Right atrium auricular region (tissue), 2 donors: ENCODE results near the gene BTN1A1. TPM values are rescaled to one million over a fixed set of nuclear protein-coding genes. Genes with fewer than 3 reads are reported as not detected.
"Not testable (repeated sequence)": the region's sequence is repeated elsewhere in the genome, so short reads cannot be mapped to it uniquely, and the experiment has no call there.

Source experiments
- DNase-seq: peaks from one replicate; pipeline ENCODE4 v3.0.0-alpha.2; 2019; ENCODE audit warnings: low spot score
- H3K27ac ChIP-seq, 2 donors: fragments of 200-600 bp; sonication (generic); 1 replicate in 1 of 2; 2 replicates in 1 of 2; pipeline ENCODE4 v1.5.1; 2016 to 2019
- H3K27me3 ChIP-seq, 2 donors: fragments of 200-600 bp; sonication (generic); one replicate each; pipeline versions ENCODE4 v1.5.1 to v1.6.0; 2017 to 2019
- H3K36me3 ChIP-seq: fragments of 200-600 bp; sonication (generic); one replicate; pipeline ENCODE4 v1.5.1; 2016
- H3K4me1 ChIP-seq, 2 donors: fragments of 200-600 bp; sonication (generic); one replicate each; pipeline versions ENCODE4 v1.5.1 to v1.6.0; 2017 to 2019
- H3K4me3 ChIP-seq, 2 donors: fragments of 200-600 bp; sonication (generic); 1 replicate in 1 of 2; 2 replicates in 1 of 2; pipeline ENCODE4 v1.5.1; 2017 to 2019; ENCODE audit warnings: mild to moderate bottlenecking in 1 of 2, moderate library complexity in 1 of 2
- H3K9me3 ChIP-seq, 2 donors: fragments of 200-600 bp; sonication (generic); one replicate each; pipeline ENCODE4 v1.5.1; 2019
- total RNA-seq, 2 donors: library from RNA; depleted of rRNA; stranded (reverse); fragments of >200 nt; gene quantifications; one replicate each; pipeline ENCODE4 v1.1.0, GENCODE V29; 2016
- TF ChIP-seq, protein P1 (sequence below), 2 donors: fragments of 200-600 bp; sonication (generic); IDR thresholded peaks; one replicate each; pipeline ENCODE4 v1.5.1; 2019; ENCODE audit warnings: antibody characterized with exemption in 2 of 2

BTN1A1 gene
- total RNA-seq, 2 donors from 2014 or later: not detected

- TF ChIP-seq, protein P1, sequence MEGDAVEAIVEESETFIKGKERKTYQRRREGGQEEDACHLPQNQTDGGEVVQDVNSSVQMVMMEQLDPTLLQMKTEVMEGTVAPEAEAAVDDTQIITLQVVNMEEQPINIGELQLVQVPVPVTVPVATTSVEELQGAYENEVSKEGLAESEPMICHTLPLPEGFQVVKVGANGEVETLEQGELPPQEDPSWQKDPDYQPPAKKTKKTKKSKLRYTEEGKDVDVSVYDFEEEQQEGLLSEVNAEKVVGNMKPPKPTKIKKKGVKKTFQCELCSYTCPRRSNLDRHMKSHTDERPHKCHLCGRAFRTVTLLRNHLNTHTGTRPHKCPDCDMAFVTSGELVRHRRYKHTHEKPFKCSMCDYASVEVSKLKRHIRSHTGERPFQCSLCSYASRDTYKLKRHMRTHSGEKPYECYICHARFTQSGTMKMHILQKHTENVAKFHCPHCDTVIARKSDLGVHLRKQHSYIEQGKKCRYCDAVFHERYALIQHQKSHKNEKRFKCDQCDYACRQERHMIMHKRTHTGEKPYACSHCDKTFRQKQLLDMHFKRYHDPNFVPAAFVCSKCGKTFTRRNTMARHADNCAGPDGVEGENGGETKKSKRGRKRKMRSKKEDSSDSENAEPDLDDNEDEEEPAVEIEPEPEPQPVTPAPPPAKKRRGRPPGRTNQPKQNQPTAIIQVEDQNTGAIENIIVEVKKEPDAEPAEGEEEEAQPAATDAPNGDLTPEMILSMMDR (IDR thresholded peaks at IDR 0.05): no peak
- H3K4me3 ChIP-seq: peak overlapping the region; percentile 80 to 85
- peak overlapping the region; percentile 89 for H3K27ac ChIP-seq
- H3K36me3 ChIP-seq: no peaks in the 10 kb centered on the region
- peaks cover 0 to 31% of the 10 kb centered on the region in 2 donors for H3K4me1 ChIP-seq
- no peaks in the 10 kb centered on the region for H3K9me3 ChIP-seq
- H3K27me3 ChIP-seq: no peaks in the 10 kb centered on the region
- no peak for DNase-seq
These were observed 38.4 kb downstream of the BTN1A1 start for GRCh38 chr6:26538572-26538902.

DNA sequence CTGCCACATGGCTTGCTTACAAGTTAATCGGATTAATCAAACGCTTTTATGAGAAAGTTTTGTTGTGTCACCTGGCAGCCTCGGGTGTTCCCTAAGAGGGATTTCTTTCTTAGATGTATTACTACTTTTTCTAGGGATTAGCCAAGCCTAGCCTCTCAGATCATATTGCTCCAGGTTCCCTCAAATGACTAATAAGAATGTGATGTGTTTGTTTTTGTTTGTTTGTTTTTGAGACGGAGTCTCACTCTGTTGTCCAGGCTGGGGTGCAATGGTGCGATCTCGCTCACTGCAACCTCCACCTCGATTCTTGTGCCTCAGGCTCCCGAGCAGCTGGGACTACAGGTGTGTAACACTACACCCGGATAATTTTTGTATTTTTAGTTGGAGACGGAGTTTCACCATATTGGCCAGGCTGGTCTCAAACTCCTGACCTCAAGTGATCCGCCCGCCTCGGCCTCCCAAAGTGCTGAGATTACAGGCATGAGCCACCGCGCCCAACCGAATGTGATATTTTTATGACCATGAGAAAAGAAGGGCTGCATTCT lies 39.0 kb downstream of the BTN1A1 start:
- Histone ChIP-seq H3K27ac (peak overlapping the region; percentile 89), H3K4me3 (peak overlapping the region; percentile 80 to 85), H3K9me3 (no peaks in the 10 kb centered on the region), H3K36me3 (peaks cover 3% of the 10 kb centered on the region), H3K27me3 (no peaks in the 10 kb centered on the region), H3K4me1 (peaks cover 0 to 29% of the 10 kb centered on the region in 2 donors)
- TF ChIP-seq, protein P1 (IDR thresholded peaks at IDR 0.05): no peak
- DNase-seq: no peak

DNA sequence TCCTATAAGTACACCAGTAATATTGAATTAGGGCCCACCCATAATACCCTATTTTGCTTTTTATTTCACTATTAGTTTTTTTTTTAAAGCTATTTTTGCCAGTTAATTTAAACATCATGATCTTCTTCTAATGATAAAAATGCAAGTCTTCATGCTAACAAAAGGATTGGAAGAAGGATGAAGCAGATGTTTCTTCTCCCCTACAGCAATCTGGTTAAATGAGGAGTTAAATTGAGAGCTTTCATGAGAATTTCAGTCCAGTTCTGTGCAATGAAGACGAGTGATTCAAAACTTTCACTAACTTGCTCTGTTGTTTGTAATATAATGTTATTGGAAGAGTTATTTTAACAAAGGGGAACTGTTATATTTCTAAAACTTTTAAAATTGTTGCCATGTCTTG lies 41.5 kb downstream of the BTN1A1 start:
- Histone ChIP-seq H3K9me3 (no peaks in the 10 kb centered on the region), H3K27me3 (no peaks in the 10 kb centered on the region), H3K4me3 (no peak overlapping the region), H3K27ac (no peak overlapping the region), H3K4me1 (peaks cover 0 to 18% of the 10 kb centered on the region in 2 donors), H3K36me3 (peaks cover 21% of the 10 kb centered on the region)
- TF ChIP-seq, protein P1 (IDR thresholded peaks at IDR 0.05): no peak
- DNase-seq: no peak

DNA sequence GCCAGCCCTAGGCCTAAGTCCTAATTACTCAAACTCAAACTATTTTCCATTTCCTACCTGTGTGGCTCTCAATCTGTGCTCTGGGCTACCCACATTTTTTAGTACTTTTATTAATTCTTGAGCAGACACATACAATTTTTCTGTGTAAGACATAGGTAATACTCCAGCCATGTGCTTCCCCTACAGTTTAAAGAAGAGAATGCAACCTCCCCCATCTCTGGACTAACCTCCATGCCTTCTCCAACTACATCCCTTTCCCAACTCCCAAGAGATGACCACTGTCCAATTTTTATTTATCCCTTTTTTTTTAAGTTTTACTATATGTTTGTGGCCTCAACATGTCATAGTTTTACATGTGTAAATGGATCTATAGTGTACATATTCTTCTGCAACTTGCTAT lies 43.9 kb downstream of the BTN1A1 start:
- Histone ChIP-seq H3K27me3 (no peaks in the 10 kb centered on the region), H3K27ac (no peak overlapping the region), H3K36me3 (peaks cover 21% of the 10 kb centered on the region), H3K4me1 (peaks cover 0 to 9% of the 10 kb centered on the region in 2 donors), H3K4me3 (no peak overlapping the region), H3K9me3 (no peaks in the 10 kb centered on the region)
- no peak for DNase-seq
- TF ChIP-seq, protein P1 (IDR thresholded peaks at IDR 0.05): peak in 1 of 2 donors; percentile 33

GRCh38 chr6:26544473-26544872 lies 44.4 kb downstream of the BTN1A1 start:
- TF ChIP-seq, protein P1 (IDR thresholded peaks at IDR 0.05): no peak
- H3K27ac ChIP-seq: no peak overlapping the region
- peaks cover 21% of the 10 kb centered on the region for H3K36me3 ChIP-seq
- H3K9me3 ChIP-seq: no peaks in the 10 kb centered on the region
- no peaks in the 10 kb centered on the region for H3K27me3 ChIP-seq
- H3K4me3 ChIP-seq: no peak overlapping the region
- H3K4me1 ChIP-seq: peaks cover 0 to 5% of the 10 kb centered on the region in 2 donors
- no peak for DNase-seq

- H3K9me3 ChIP-seq: no peaks in the 10 kb centered on the region
- H3K4me3 ChIP-seq: no peak overlapping the region
- DNase-seq: no peak
- H3K27ac ChIP-seq: no peak overlapping the region
- H3K27me3 ChIP-seq: no peaks in the 10 kb centered on the region
- no peaks in the 10 kb centered on the region for H3K4me1 ChIP-seq
- TF ChIP-seq, protein P1 (IDR thresholded peaks at IDR 0.05): no peak
- H3K36me3 ChIP-seq: peaks cover 21% of the 10 kb centered on the region
These were observed 45.5 kb downstream of the BTN1A1 start for GRCh38 chr6:26545627-26546026.

DNA sequence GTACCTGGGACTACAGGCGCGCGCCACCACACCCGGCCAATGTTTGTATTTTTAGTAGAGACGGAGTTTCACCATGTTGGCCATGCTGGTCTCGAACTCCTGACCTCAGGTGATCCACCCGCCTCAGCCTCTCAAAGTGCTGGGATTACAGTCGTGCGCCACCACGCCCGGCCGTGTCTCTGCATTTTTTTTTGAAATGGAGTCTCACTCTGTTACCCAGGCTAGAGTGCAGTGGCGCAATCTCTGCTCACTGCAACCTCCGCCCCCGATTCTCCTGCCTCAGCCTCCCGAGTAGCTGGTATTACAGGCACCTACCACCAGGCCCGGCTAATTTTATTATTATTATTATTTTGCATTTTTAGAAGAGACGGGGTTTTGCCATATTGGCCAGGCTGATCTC lies 47.3 kb downstream of the BTN1A1 start:
- not testable (repeated sequence) for H3K27ac ChIP-seq, H3K4me3 ChIP-seq, H3K27me3 ChIP-seq, H3K4me1 ChIP-seq, DNase-seq, H3K9me3 ChIP-seq
- H3K36me3 ChIP-seq: peaks cover 21% of the 10 kb centered on the region
